GM23248 (cell line): ENCODE results near the gene TRMT1. TPM values are rescaled to one million over a fixed set of nuclear protein-coding genes. Genes with fewer than 3 reads are reported as not detected.

ENCODE experiments used
- DNase-seq: peaks from one replicate; pipeline ENCODE4 v3.0.0-alpha.2; 2015
- H2AFZ ChIP-seq: fragments of 200-600 bp; sonication (generic); 2 replicates; pipeline ENCODE4 v1.6.1; 2016; ENCODE audit warnings: antibody characterized with exemption
- H3F3A ChIP-seq: fragments of 200-600 bp; sonication (generic); 2 replicates; pipeline ENCODE4 v1.6.1; 2016; ENCODE audit warnings: mild to moderate bottlenecking, antibody characterized with exemption, mixed run types; ENCODE audit not compliant: insufficient read depth
- H3K27ac ChIP-seq: fragments of 200-600 bp; sonication (generic); 2 replicates; pipeline ENCODE4 v1.5.1; 2016; ENCODE audit warnings: mild to moderate bottlenecking
- H3K27me3 ChIP-seq: fragments of 200-600 bp; sonication (generic); replicated peaks from 2 replicates; pipeline ENCODE4 v1.6.1; 2016; ENCODE audit warnings: mild to moderate bottlenecking; ENCODE audit not compliant: insufficient read depth
- H3K36me3 ChIP-seq: fragments of 200-600 bp; sonication (generic); 2 replicates; pipeline ENCODE4 v1.6.1; 2016; ENCODE audit warnings: low read depth, mild to moderate bottlenecking
- H3K4me1 ChIP-seq: fragments of 200-600 bp; sonication (generic); 2 replicates; pipeline ENCODE4 v1.6.1; 2016; ENCODE audit warnings: mild to moderate bottlenecking; ENCODE audit not compliant: insufficient read depth
- H3K4me2 ChIP-seq: fragments of 200-600 bp; sonication (generic); one replicate; pipeline ENCODE4 v1.6.1; 2016; ENCODE audit warnings: mild to moderate bottlenecking; ENCODE audit not compliant: unreplicated experiment
- H3K4me3 ChIP-seq: fragments of 200-600 bp; sonication (generic); 2 replicates; pipeline ENCODE4 v1.5.1; 2016; ENCODE audit warnings: mild to moderate bottlenecking
- H3K79me2 ChIP-seq: fragments of 200-600 bp; sonication (generic); 2 replicates; pipeline ENCODE4 v1.6.1; 2016; ENCODE audit warnings: mild to moderate bottlenecking; ENCODE audit not compliant: insufficient read depth
- H3K9ac ChIP-seq: fragments of 200-600 bp; sonication (generic); 2 replicates; pipeline ENCODE4 v1.6.1; 2016; ENCODE audit warnings: mild to moderate bottlenecking
- H3K9me2 ChIP-seq: fragments of 200-600 bp; sonication (generic); 2 replicates; pipeline ENCODE4 v1.6.1; 2016; ENCODE audit warnings: mixed run types, mild to moderate bottlenecking, moderate library complexity; ENCODE audit not compliant: insufficient read depth
- H3K9me3 ChIP-seq: fragments of 200-600 bp; sonication (generic); one replicate; pipeline ENCODE4 v1.6.1; 2017; ENCODE audit warnings: low read depth
- H4K20me1 ChIP-seq: fragments of 200-600 bp; sonication (generic); 2 replicates; pipeline ENCODE4 v1.6.0; 2016; ENCODE audit not compliant: insufficient read depth
- EZH2 ChIP-seq: fragments of 200-600 bp; sonication (generic); IDR thresholded peaks from 2 replicates; pipeline ENCODE4 v1.6.1; 2018; ENCODE audit warnings: antibody characterized with exemption, mild to moderate bottlenecking; ENCODE audit not compliant: insufficient read depth, poor library complexity, severe bottlenecking
- EZH2phosphoT487 ChIP-seq: fragments of 200-600 bp; sonication (generic); IDR thresholded peaks from 2 replicates; pipeline ENCODE4 v1.6.1; 2018; ENCODE audit warnings: antibody characterized with exemption, moderate library complexity, mild to moderate bottlenecking, low read depth; ENCODE audit not compliant: insufficient read depth
- WGBS, 2 experiments: methylation state at CpG; one replicate each; pipeline ENCODE4 v1.1.6; 2015 to 2017; ENCODE audit warnings: low lambda C conversion rate in 2 of 2, low coverage in 1 of 2; ENCODE audit errors: missing lambda C conversion rate in 2 of 2; 5-methylcytosine and 5-hydroxymethylcytosine counted together
- in situ Hi-C: fragments of 300-500 bp; cut with MboI; formaldehyde crosslinking; loops from 2 replicates; pipeline ENCODE4 v1.15.0; 2020
- polyA plus RNA-seq: library from polyadenylated mRNA; unstranded; fragments of >200 nt; fragmentation: Nextera tagmentation; extraction: Ambion mirVana; gene quantifications from 2 replicates; pipeline ENCODE4 v1.2.1, GENCODE V29; 2016
- total RNA-seq: library from RNA; depleted of rRNA; stranded (reverse); fragments of >200 nt; shearing (Covaris generic); gene quantifications from 2 replicates; pipeline ENCODE4 v1.2.3, GENCODE V29; 2014

The TRMT1 gene
- total and polyA plus RNA-seq, 2 experiments from 2014 or later, result 30.4 to 31.8 TPM

DNA sequence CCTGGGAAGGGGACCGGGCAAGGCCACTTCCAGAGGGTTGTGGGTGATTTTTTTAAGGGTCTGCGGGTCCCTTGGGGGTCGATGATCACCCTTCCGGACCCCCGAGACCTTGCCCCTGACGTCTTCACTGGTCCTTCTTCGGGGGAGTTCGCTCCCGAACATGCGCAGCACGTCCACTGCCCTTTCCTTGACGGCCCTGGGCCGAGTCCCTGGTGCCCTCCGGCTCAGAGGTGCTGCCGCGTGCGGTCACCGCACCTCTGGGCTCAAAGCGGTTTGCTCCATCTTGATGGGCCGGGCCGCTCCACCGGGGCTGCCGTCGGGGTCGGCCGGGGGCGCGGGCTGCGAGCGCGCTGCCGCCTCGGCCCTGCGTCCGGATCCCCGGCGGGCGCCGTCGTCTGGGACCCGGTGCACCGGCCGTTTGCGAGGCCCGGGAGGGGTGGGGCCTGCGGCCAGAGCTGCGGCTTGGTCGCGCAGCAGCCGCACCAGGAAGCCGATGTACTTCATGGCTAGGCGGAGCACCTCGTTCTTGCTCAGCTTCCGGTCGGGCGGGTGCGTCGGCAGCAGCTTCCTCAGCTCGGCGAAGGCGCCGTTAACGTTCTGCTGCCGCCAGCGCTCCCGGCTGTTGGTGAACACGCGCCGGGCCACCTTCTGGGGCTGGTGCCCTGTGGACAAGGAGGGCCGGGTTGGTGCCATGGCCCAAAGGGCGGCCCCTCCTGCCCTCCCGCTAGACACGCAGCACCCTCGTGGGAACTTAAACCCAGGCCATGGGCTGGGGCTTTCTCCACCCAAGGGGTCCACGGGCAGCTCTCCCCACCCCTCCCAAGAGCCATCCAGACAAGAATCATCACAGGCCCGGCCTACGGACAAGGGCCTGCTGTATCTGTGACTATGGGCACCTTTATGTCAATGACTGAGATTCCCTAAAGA lies 17.2 kb downstream of the TRMT1 start:
- Histone ChIP-seq H3K27ac (no peak overlapping the region), H3K36me3 (peaks cover 1% of the 10 kb centered on the region; the same call in 1 of the 2 replicates), H3K79me2 (peaks cover 13% of the 10 kb centered on the region), H3K9me3 (no peaks in the 10 kb centered on the region), H3K4me2 (no peak overlapping the region), H3K4me1 (peaks cover 2% of the 10 kb centered on the region), H3K9ac (no peak overlapping the region), H3K9me2 (no peaks in the 10 kb centered on the region), H2AFZ (no peak overlapping the region), H4K20me1 (no peaks in the 10 kb centered on the region), H3K27me3 (no peaks in the 10 kb centered on the region), H3K4me3 (no peak overlapping the region), H3F3A (peaks cover 7% of the 10 kb centered on the region; the same call in 1 of the 2 replicates)
- in situ Hi-C loops, result loop anchor here (10.0 kb wide), 1 partner anchor 115 kb away; no protein-coding TSS in a partner anchor
- DNase-seq, result no peak
- WGBS, 2 experiments, result 84 to 86% methylated on average over 49 to 77 of the region's 77 CpGs
- TF ChIP-seq EZH2 (no peak), EZH2phosphoT487 (no peak)

DNA sequence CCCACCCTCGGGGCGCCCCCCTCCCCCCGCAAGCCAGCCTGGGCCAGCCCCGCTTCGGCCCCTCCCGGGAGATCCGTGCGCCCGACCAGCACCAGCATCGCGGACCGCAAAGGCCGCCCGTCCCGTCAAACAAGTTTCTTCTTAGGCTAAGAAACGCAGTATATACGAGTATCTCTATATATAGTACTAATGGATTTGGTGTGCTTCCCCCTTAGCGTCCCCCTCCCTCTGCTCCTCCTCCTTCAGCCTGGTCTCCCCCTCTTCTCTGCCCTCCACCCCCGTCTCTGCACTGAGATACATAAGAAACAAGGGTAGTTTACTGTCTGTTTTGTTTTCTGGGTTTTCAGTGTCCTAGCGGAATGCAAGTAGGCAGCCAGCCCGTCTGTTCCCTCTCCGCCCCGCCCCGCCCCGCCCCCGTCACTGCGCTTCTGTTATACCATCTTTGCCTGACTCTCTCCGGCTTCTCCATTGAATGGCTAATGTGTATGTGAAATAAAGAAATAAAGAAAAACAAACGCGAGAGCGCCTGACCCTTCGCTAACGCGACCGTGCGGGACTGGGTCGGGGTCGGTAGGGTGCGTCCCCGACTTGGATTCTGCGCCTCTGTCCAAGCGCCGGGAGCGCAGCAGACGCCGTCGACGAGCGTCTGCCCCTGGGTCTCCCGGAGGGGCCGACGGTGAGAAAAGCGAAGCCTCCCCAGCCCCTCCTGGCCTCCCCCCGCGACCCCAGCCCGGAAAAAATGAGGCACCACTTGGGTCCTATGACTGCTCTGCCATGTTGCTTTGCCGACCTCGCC lies 18.1 kb downstream of the TRMT1 start:
- WGBS, 2 experiments, result 28 to 35% methylated on average over 45 to 58 of the region's 58 CpGs
- H3K4me3 ChIP-seq, result no peak overlapping the region
- in situ Hi-C loops, result loop anchor here (10.0 kb wide), 1 partner anchor 114 kb away; no protein-coding TSS in a partner anchor
- H3K27me3 ChIP-seq, result no peaks in the 10 kb centered on the region
- H3K79me2 ChIP-seq, result peaks cover 17% of the 10 kb centered on the region
- H3K9me2 ChIP-seq, result no peaks in the 10 kb centered on the region
- peak overlapping the region; percentile 28; the same call in 1 of the 2 replicates for H3K9ac ChIP-seq
- H3K9me3 ChIP-seq, result no peaks in the 10 kb centered on the region
- DNase-seq, result peak; percentile 77
- peaks cover 3% of the 10 kb centered on the region; the same call in 1 of the 2 replicates for H3K36me3 ChIP-seq
- TF ChIP-seq EZH2phosphoT487 (no peak), EZH2 (no peak)
- no peak overlapping the region for H2AFZ ChIP-seq
- H4K20me1 ChIP-seq, result no peaks in the 10 kb centered on the region
- H3K4me1 ChIP-seq, result peaks cover 7% of the 10 kb centered on the region
- H3K4me2 ChIP-seq, result no peak overlapping the region
- 0 out of 2 replicates have a peak overlapping the region, but pooled peaks have one; percentile 18 for H3K27ac ChIP-seq
- peaks cover 9% of the 10 kb centered on the region for H3F3A ChIP-seq

DNA sequence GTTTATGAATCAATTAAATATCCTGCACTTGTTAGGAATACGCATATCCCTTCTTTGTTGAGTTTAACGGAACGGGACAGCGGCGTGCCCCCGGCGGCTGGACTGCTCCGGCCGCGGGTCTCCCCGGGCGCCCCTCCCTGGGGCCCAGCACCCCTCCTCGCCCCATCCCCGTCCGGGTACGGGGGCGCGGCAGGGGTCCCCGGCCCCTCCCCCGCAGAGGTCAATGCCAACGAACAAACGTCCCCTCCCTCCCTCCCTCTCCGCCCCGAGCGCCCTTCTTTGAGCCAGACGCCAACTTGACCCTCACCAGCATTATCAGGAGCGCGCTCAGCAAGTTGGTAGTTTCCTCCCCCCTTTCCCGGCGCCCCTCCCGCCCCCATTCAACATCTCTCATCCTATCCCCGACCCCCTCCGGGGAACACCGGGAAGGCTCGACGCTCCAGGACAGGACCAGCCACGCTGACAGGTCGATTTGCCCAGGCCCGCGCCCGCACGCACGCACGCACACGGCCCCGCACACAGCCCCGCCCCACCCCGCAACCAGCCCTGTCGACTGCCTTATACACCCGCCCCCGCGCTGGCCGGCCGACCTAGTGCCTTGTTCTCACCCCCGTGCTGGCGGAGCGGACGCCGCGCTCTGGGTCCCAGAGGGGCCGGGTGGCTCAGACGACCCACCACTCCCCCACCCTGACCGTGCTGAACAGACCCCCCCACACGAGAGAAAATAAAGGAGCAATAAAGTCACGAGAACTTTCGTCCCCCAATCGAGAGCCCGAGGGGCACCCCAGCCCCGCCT lies 18.9 kb downstream of the TRMT1 start:
- Histone ChIP-seq H3K4me3 (no peak overlapping the region), H3K36me3 (peaks cover 3% of the 10 kb centered on the region; the same call in 1 of the 2 replicates), H3K9ac (peak overlapping the region; percentile 36), H3K4me1 (peaks cover 7% of the 10 kb centered on the region), H4K20me1 (no peaks in the 10 kb centered on the region), H3K4me2 (peak overlapping the region; percentile 19), H3K79me2 (peaks cover 17% of the 10 kb centered on the region), H3K9me3 (no peaks in the 10 kb centered on the region), H2AFZ (no peak overlapping the region), H3K27me3 (no peaks in the 10 kb centered on the region), H3F3A (peaks cover 17% of the 10 kb centered on the region), H3K27ac (no peak overlapping the region), H3K9me2 (no peaks in the 10 kb centered on the region)
- in situ Hi-C loops, result loop anchor here (10.0 kb wide), 1 partner anchor 113 kb away; no protein-coding TSS in a partner anchor
- WGBS, 2 experiments, result 13 to 27% methylated on average over 11 to 69 of the region's 69 CpGs
- TF ChIP-seq EZH2 (no peak), EZH2phosphoT487 (no peak)
- DNase-seq, result peak; percentile 73
